NCI-H2171 (cell line): ENCODE results near the gene SRD5A2.

Source experiments
- DNase-seq: peaks from one replicate; lab custom pipeline; 2025; lab: John Stamatoyannopoulos, UW

The SRD5A2 gene, protein sequence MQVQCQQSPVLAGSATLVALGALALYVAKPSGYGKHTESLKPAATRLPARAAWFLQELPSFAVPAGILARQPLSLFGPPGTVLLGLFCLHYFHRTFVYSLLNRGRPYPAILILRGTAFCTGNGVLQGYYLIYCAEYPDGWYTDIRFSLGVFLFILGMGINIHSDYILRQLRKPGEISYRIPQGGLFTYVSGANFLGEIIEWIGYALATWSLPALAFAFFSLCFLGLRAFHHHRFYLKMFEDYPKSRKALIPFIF

DNA sequence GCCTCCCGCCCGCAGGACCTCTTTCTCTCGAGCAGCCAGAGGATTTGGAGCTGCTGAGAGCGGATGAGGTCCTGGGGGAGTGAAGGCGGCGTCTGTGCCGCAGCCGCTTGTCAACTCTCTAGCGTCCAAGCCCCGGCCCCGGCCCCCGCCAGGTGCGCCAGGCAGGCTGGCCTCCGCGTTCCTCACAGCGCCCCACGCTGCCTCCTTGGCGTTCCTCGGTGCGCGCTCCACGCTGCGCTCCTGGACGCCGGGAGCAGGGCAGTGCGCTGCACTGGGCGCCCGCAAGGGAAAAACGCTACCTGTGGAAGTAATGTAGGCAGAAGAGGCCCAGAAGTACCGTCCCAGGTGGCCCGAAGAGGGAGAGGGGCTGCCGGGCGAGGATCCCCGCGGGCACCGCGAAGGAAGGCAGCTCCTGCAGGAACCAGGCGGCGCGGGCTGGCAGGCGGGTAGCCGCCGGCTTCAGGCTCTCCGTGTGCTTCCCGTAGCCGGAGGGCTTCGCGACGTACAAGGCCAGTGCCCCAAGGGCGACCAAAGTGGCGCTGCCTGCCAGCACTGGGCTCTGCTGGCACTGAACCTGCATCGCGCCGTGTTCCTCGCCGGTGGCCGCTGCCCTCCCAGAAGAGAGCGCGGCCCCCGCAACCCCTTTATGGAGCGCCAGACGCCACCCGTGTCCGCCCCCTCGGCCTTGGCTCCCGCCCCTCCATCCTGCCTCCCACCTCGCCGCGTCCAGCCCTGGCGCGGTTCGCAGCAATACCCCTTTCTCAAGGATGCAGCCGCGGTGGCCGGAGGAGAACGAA is at the start of gene SRD5A2:
SRD5A2 (minus strand) TSS at position 618 of the 797 bp plus-strand sequence; CDS start at position 580, 38 bp downstream.
- DNase-seq = no peak

DNA sequence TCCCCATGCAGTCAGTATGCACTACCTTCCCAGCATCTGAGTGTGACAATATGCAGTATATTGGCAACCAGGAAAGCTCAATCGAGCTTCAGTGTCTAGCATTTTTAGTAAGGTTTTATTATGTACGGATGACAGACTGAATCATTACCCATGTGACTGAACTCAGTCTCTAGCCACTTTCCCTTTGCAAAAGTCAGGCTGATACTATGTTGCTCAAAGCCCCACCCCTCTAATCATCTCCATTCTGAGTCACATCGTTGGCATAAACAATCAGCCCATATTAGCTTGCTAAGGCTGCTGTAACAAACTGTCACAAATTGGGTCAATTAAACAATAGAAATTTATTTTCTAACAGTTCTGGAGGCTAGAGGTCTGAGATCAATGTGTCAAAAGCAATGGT is 25.8 kb upstream of the SRD5A2 start:
- no peak for DNase-seq

GRCh38 chr2:31598694-31599093 is 18.0 kb upstream of the SRD5A2 start:
- DNase-seq = no peak

DNA sequence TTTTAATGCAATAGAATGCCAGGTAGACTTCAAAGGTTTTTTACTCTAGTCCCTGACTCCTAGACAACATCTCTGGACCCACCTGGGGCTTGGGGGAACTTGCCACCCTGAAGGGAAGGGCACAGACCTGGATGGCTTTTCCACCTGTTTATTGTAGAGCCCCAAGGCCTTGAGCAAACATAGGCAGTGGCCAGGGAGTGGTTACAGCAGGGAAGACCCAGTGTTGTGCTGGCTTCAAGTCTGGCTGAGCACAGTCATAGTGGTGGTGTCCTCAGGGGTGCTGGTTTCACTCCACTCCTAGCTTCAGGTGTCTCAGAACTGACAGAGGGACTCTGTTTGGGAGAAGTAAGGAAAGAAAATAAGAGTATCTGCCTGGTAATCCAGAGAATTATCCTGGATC is 5.5 kb upstream of the SRD5A2 start:
- DNase-seq = no peak

GRCh38 chr2:31581124-31581795 is 522 bp upstream of the SRD5A2 start:
- DNase-seq = no peak

GRCh38 chr2:31579996-31580320 is 780 bp downstream of the SRD5A2 start:
- no peak for DNase-seq

DNA sequence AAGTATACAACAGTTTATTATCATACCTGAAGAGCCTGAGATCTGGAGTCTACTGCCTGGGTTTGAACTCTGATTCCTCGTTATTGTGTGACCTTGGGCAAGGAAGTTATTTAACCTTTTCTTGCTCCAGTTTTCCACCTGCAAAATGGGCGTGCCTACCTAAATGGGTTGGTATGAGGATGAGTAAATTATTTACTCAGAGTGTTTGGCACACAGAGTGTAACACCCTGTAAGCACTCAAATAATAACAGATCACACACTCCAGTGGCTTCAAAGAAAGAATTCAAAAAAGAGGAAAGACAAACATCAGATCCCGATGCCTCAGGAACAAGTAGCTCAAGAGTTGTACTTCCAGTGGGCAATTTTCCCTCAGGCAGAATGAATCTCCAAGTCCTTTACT is 2.4 kb downstream of the SRD5A2 start:
- no peak for DNase-seq

GRCh38 chr2:31577143-31577542 is 3.6 kb downstream of the SRD5A2 start:
- DNase-seq = no peak

DNA sequence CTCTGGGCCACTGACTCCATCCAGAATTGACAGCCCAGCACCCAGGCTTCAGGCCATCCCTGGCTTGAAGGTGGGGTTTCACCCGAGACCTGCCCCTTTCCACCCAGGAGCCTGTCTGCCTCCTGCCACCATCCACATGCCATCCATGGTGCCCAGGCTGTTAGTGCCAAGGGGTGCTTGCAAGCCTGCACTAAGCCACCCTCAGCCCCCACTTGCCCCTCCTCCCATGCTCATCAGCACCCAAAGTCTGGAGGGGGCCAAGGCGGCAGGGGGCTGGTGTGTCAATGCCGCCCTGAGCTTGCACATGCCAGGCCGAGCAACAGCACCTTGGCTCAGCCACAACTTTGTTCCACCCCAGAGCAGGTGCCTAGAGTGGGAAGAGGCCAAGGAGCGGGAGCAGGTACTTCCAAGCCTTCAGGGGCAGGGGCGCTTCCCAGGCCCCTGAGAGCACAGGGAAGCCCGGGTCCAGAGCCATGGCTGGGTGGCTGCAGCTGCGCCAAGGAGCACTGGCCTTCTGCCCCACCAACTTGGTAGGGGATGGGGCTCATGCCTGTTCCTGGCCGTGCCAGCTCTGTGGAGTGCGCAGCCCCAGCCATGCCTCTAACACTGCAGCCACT is 12.0 kb downstream of the SRD5A2 start:
- DNase-seq = no peak

DNA sequence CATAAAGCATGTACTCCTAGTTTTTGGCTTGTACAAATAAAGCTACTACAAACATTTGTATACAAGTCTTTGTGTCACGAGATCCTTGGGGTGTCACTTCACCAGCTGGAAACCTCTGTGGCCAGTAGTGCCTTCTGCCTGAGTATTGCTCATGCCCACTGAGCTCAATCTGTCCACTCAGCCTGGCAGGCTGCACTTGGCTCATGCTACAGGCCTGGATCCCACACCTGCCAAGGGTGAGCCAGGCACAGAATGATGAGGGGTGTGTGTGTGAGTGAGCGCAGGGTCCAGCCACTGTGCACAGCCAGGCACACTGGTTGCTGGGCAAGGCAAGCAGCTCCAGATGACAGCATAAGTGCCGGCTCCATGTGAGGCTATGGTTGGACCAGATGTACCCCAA is 13.1 kb downstream of the SRD5A2 start:
- no peak for DNase-seq

DNA sequence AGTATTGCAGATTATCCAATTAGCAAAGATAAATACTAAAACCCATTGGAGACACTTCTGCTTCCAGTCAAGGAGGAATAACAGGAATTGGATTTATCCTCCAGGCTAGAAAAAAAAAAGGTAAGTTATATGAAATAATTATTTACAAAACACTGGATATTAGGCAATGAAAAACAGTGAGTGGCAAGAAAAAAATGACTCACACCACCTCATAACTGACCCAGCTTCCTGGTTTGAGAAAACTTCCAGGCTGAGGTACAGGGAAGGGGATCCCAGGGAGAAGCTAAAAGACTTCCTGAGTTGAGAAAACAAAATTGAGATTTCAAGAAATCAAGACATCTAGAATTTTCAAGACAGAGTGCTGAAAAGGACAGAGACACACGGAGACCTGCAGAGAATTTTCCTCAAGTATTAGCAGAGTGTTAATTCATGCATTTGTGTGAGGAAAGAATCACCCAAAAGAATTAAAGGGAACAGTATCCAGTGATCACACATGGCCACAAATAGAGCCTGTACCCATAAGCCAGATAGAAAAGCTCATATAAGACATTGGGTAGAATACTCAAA is 17.4 kb downstream of the SRD5A2 start:
- no peak for DNase-seq

DNA sequence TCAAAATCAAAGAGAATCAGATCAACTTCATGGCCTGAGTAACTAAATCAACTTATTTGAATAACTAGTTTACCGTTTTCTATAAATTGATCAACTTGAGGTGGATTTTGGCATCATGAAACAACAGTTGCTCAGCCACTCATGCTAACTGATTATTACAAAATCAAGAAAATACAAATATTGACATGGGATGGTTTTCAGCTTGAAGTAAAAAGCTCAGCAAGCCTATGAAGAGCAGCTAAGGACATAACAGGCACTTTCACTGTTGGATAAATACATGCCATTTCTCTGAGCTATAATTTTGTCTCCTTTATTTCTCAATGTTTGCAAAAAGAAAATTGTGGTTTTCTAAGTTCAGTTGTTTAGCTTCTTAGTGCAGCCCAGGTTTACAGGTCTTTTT is 18.9 kb downstream of the SRD5A2 start:
- no peak for DNase-seq

DNA sequence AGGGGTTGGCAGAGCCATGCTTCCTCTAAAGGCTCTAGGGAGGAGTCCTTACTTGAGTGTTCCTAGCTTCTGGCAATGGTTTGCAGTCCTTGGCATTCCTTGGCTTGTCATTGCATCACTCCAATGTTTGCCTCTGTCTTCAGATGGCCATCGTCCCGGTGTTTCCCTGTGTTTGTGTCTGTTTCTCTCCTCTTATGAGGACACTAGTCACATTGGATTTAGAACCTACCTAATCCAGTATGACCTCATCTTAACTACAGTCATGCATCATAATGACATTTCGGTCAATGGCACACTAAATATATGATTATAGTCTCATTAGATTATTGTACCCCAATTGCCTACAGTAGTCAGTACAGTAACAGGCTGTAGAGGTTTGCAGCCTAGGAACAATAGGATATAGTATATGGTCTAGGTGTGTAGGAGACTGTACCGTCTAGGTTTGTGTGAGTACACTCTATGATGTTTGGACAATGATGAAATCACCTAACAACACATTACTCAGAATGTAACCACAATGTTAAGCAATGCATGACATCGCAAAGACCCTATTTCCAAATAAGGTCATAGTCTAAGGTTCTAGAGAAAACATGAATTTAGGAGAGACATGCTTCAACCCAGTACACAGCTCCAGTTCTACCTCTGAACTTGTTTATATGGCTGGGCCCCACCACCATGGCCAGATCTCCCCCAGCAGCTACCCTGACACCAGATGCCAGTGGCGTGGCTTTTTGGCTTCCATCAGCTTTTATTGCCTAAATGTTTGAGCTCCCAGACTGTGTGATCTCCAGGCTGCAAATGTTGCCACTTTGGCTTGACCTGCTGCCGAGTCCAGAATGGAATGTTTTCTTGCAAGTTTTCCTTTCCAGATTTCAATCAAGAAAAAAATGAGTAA is 22.1 kb downstream of the SRD5A2 start:
- no peak for DNase-seq

DNA sequence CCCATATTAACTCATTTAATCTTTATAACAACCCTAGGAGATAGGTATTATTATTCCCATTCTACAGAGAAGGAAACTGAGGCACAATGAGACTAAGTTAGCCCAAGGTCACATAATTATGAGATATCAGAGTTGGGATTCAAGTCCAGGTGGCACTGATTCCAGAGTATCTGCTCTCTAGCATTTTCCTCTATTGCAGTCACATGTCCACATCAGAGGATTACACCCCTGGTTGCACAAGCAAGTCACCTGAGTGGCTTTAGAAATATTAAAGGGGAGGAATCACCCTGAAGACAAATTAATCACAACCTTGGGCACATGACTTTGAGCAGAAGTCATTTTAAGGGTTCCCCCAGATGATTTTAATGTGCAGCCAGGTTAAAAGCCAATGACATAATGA is 23.8 kb downstream of the SRD5A2 start:
- DNase-seq = no peak

GRCh38 chr2:31555967-31556706 is 24.6 kb downstream of the SRD5A2 start:
- DNase-seq = no peak

DNA sequence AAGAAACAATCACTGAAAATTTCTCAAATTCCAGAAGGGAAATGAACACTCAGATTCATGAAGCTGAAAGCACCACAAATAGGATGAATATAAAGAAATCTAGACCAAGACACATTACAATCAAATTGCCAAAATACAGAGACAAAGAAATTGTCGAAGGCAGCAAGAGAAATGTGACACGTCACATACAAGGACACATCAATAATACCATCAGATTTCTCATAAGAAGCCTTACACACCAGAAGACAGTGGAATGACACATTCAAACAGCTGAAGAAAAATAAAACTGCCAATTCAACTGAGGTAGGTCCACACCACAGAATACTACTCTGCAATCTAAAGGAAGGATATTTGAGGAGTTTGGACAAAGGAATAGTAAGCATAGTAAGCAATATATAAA is 27.4 kb downstream of the SRD5A2 start:
- DNase-seq = no peak

- DNase-seq = no peak
These were observed 33.3 kb downstream of the SRD5A2 start for GRCh38 chr2:31547485-31547884.

- DNase-seq = no peak
These were observed 38.9 kb downstream of the SRD5A2 start for GRCh38 chr2:31541853-31542252.

- no peak for DNase-seq
These were observed 41.2 kb downstream of the SRD5A2 start for GRCh38 chr2:31539505-31539904.

DNA sequence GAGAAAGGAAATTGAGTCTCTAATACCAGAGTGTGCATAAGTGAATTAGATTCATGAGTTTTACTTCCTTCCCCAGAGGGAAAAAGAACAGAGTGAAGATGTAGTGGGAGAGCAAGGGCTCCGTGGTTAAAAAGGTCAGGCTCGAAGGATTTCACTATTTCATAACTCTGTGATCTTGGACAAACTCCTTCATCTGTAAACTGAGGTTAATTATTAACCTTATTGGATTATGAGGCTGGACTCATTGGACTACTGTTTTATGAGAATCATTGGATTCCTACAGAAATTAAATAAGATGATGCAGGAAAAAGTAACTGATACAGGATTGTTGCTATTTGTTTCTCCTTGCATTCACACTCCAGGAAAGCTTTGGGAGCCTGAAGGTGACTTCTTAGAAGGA is 45.0 kb downstream of the SRD5A2 start:
- DNase-seq = no peak

GRCh38 chr2:31534636-31535035 is 46.1 kb downstream of the SRD5A2 start:
- no peak for DNase-seq
